CD4-positive, alpha-beta T cell treated with Interferon gamma for 1 hour (primary cell): ENCODE data around the gene SLC24A3.

ENCODE experiments used
- DNase-seq: peaks from one replicate; pipeline ENCODE4 v3.0.0-alpha.2; 2020

The SLC24A3 gene

GRCh38 chr20:19431316-19431700 is 218.9 kb downstream of the SLC24A3 start:
- no peak for DNase-seq

- DNase-seq: no peak
These were observed 219.5 kb downstream of the SLC24A3 start for GRCh38 chr20:19431906-19432305.

GRCh38 chr20:19433371-19434350 is 221.2 kb downstream of the SLC24A3 start:
- DNase-seq: no peak

- no peak for DNase-seq
These were observed 222.9 kb downstream of the SLC24A3 start for GRCh38 chr20:19435316-19435715.

GRCh38 chr20:19435821-19436220 is 223.4 kb downstream of the SLC24A3 start:
- no peak for DNase-seq

GRCh38 chr20:19438488-19438887 is 226.0 kb downstream of the SLC24A3 start:
- no peak for DNase-seq

- DNase-seq: peak; percentile 9
These were observed 228.5 kb downstream of the SLC24A3 start for GRCh38 chr20:19440660-19441527.

- no peak for DNase-seq
These were observed 233.8 kb downstream of the SLC24A3 start for GRCh38 chr20:19446246-19446645.

- DNase-seq: no peak
These were observed 236.2 kb downstream of the SLC24A3 start for GRCh38 chr20:19448632-19449031.

GRCh38 chr20:19449051-19449450 is 236.6 kb downstream of the SLC24A3 start:
- no peak for DNase-seq

GRCh38 chr20:19451231-19451922 is 238.9 kb downstream of the SLC24A3 start:
- no peak for DNase-seq

GRCh38 chr20:19451923-19452295 is 239.5 kb downstream of the SLC24A3 start:
- no peak for DNase-seq

- no peak for DNase-seq
These were observed 241.0 kb downstream of the SLC24A3 start for GRCh38 chr20:19453410-19453809.

- no peak for DNase-seq
These were observed 241.4 kb downstream of the SLC24A3 start for GRCh38 chr20:19453862-19454261.

- no peak for DNase-seq
These were observed 244.4 kb downstream of the SLC24A3 start for GRCh38 chr20:19456595-19457395.

- DNase-seq: no peak
These were observed 245.2 kb downstream of the SLC24A3 start for GRCh38 chr20:19457611-19458010.

GRCh38 chr20:19460386-19460785 is 247.9 kb downstream of the SLC24A3 start:
- no peak for DNase-seq

GRCh38 chr20:19462491-19462890 is 250.0 kb downstream of the SLC24A3 start:
- no peak for DNase-seq

- DNase-seq: no peak
These were observed 251.2 kb downstream of the SLC24A3 start for GRCh38 chr20:19463597-19463996.

GRCh38 chr20:19465536-19465935 is 253.1 kb downstream of the SLC24A3 start:
- DNase-seq: no peak

GRCh38 chr20:19466206-19466928 is 253.9 kb downstream of the SLC24A3 start:
- no peak for DNase-seq
